H1 (cell line): Measurements from ENCODE around the gene GRM4. TPM values are rescaled to one million over a fixed set of nuclear protein-coding genes. Genes with fewer than 3 reads are reported as not detected.
"Not testable (repeated sequence)": the region's sequence is repeated elsewhere in the genome, so short reads cannot be mapped to it uniquely, and the experiment has no call there.

Experiments used
- CTCF ChIA-PET: fragments of 300-600 bp; sonication (Branson Sonifier 250); formaldehyde crosslinking; loops from one replicate; lab custom pipeline; 2021; ENCODE audit not compliant: partially characterized antibody; lab: Charles Lee
- POLR2A ChIA-PET: fragments of 300-600 bp; sonication (Branson Sonifier 250); formaldehyde crosslinking; loops from one replicate; lab custom pipeline; 2021; ENCODE audit warnings: inconsistent platforms; ENCODE audit not compliant: partially characterized antibody; lab: Charles Lee
- DNase-seq, 2 experiments: peaks; one replicate each; pipeline versions ENCODE4 v3.0.0 to v3.0.0-alpha.2; 2010 to 2022; ENCODE audit warnings: low spot score in 2 of 2, low read depth in 1 of 2, mixed read lengths in 1 of 2
- FAIRE-seq: peaks from 2 replicates; lab custom pipeline; 2011; peaks lifted over from hg19 to GRCh38; lab: Jason Lieb, UNC
- H2AFZ ChIP-seq: 2 replicates; pipeline ENCODE4 v1.8.1; 2012; ENCODE audit warnings: low read length, inconsistent platforms
- H2AK5ac ChIP-seq: 2 replicates; pipeline ENCODE4 v1.6.1; 2013; ENCODE audit warnings: low read depth, low read length
- H2BK120ac ChIP-seq: replicated peaks from 2 replicates; pipeline ENCODE3; 2013; ENCODE audit warnings: low read depth, low read length, inconsistent platforms
- H2BK12ac ChIP-seq: 2 replicates; pipeline ENCODE4 v1.6.1; 2013; ENCODE audit warnings: low read depth, low read length
- H2BK15ac ChIP-seq: 2 replicates; pipeline ENCODE4 v1.6.1; 2013; ENCODE audit warnings: low read length
- H2BK20ac ChIP-seq: 2 replicates; pipeline ENCODE4 v1.6.1; 2013; ENCODE audit warnings: low read length
- H2BK5ac ChIP-seq: 2 replicates; pipeline ENCODE4 v1.6.1; 2013; ENCODE audit warnings: low read depth, low read length
- H3K14ac ChIP-seq: 2 replicates; pipeline ENCODE4 v1.6.1; 2013; ENCODE audit warnings: inconsistent platforms; ENCODE audit not compliant: insufficient read length
- H3K18ac ChIP-seq: 2 replicates; pipeline ENCODE4 v1.6.1; 2013; ENCODE audit warnings: low read length; ENCODE audit errors: extremely low read depth
- H3K23ac ChIP-seq: 2 replicates; pipeline ENCODE4 v1.6.1; 2013; ENCODE audit warnings: inconsistent platforms; ENCODE audit not compliant: insufficient read length
- H3K23me2 ChIP-seq: 2 replicates; pipeline ENCODE4 v1.6.1; 2013; ENCODE audit warnings: low read depth, low read length
- H3K27ac ChIP-seq: 2 replicates; pipeline ENCODE4 v1.6.1; 2011; ENCODE audit warnings: low read depth, low read length, inconsistent platforms
- H3K27me3 ChIP-seq, 4 experiments: replicated peaks in 1 of 4; 1 replicate in 1 of 4; 2 replicates in 3 of 4; pipeline versions ENCODE4 v1.6.1 to v1.8.1; 2011 to 2013; ENCODE audit warnings: low read length in 3 of 4, mild to moderate bottlenecking in 3 of 4, inconsistent platforms in 2 of 4, mixed read lengths in 2 of 4, moderate library complexity in 1 of 4; ENCODE audit not compliant: control insufficient read depth in 3 of 4, insufficient read depth in 3 of 4; ENCODE audit errors: extremely low read depth in 1 of 4
- H3K36me3 ChIP-seq, 4 experiments: 2 replicates each; pipeline versions ENCODE4 v1.6.1 to v1.8.1; 2011 to 2013; ENCODE audit warnings: mild to moderate bottlenecking in 4 of 4, low read length in 3 of 4, moderate library complexity in 2 of 4, control low read depth in 1 of 4, inconsistent platforms in 1 of 4; ENCODE audit not compliant: insufficient read depth in 4 of 4, control insufficient read depth in 2 of 4
- H3K4ac ChIP-seq: replicated peaks from 2 replicates; pipeline ENCODE3; 2013; ENCODE audit warnings: low read length, low read depth, mixed read lengths, inconsistent platforms; ENCODE audit not compliant: insufficient read length
- H3K4me1 ChIP-seq, 4 experiments: replicated peaks in 1 of 4; 1 replicate in 1 of 4; 2 replicates in 3 of 4; pipeline versions ENCODE4 v1.6.1 to v1.8.1; 2011 to 2013; ENCODE audit warnings: low read length in 3 of 4, inconsistent platforms in 2 of 4, mixed read lengths in 1 of 4; ENCODE audit not compliant: insufficient read depth in 4 of 4, control insufficient read depth in 3 of 4
- H3K4me2 ChIP-seq, 2 experiments: 2 replicates each; pipeline versions ENCODE4 v1.6.1 to v1.8.1; 2011 to 2013; ENCODE audit warnings: low read depth in 2 of 2, low read length in 2 of 2, control low read depth in 1 of 2, inconsistent platforms in 1 of 2, mild to moderate bottlenecking in 1 of 2; ENCODE audit not compliant: insufficient read depth in 1 of 2
- H3K4me3 ChIP-seq, 4 experiments: fragments of 200-600, 300-600 bp in 1 of 4; sonication (generic), shearing (Covaris generic), sonication (Bioruptor Twin) in 1 of 4; 2 replicates each; pipeline versions ENCODE4 v1.5.1 to v1.8.1; 2011 to 2016; ENCODE audit warnings: low read length in 4 of 4, low read depth in 3 of 4, control low read depth in 2 of 4, inconsistent platforms in 2 of 4, mild to moderate bottlenecking in 2 of 4, mixed read lengths in 1 of 4, moderate library complexity in 1 of 4; ENCODE audit not compliant: insufficient read depth in 2 of 4; ENCODE audit errors: extremely low read depth in 1 of 4
- H3K56ac ChIP-seq: replicated peaks from 2 replicates; pipeline ENCODE3; 2013; ENCODE audit warnings: low read depth, mild to moderate bottlenecking, mixed read lengths, low read length, inconsistent platforms; ENCODE audit not compliant: insufficient read length
- H3K79me1 ChIP-seq: 2 replicates; pipeline ENCODE4 v1.6.1; 2013; ENCODE audit warnings: low read depth, low read length, control low read depth
- H3K79me2 ChIP-seq, 2 experiments: 2 replicates each; pipeline versions ENCODE4 v1.6.1 to v1.8.1; 2012 to 2013; ENCODE audit warnings: low read length in 2 of 2, mild to moderate bottlenecking in 2 of 2, inconsistent platforms in 1 of 2; ENCODE audit not compliant: insufficient read depth in 2 of 2, control insufficient read depth in 1 of 2
- H3K9ac ChIP-seq, 4 experiments: replicated peaks in 1 of 4; 1 replicate in 1 of 4; 2 replicates in 3 of 4; pipeline versions ENCODE4 v1.6.1 to v1.8.1; 2011 to 2013; ENCODE audit warnings: low read depth in 3 of 4, low read length in 3 of 4, control low read depth in 2 of 4, mild to moderate bottlenecking in 2 of 4, moderate library complexity in 2 of 4, inconsistent platforms in 1 of 4; ENCODE audit errors: extremely low read depth in 1 of 4
- H3K9me3 ChIP-seq, 2 experiments: 2 replicates each; pipeline versions ENCODE4 v1.6.1 to v1.8.1; 2012 to 2013; ENCODE audit warnings: mild to moderate bottlenecking in 2 of 2, moderate library complexity in 2 of 2, control low read depth in 1 of 2, inconsistent platforms in 1 of 2, low read depth in 1 of 2, low read length in 1 of 2, mixed read lengths in 1 of 2; ENCODE audit not compliant: insufficient read depth in 2 of 2
- H4K20me1 ChIP-seq, 2 experiments: replicated peaks in 1 of 2; 2 replicates each; pipeline versions ENCODE3 to v1.8.1; 2011 to 2013; ENCODE audit warnings: inconsistent platforms in 2 of 2, low read length in 2 of 2, mild to moderate bottlenecking in 1 of 2; ENCODE audit not compliant: insufficient read depth in 2 of 2, control insufficient read depth in 1 of 2
- H4K5ac ChIP-seq: 2 replicates; pipeline ENCODE4 v1.6.1; 2013; ENCODE audit warnings: low read length, low read depth, mixed read lengths, inconsistent platforms; ENCODE audit not compliant: insufficient read length
- H4K8ac ChIP-seq: 2 replicates; pipeline ENCODE4 v1.8.0; 2013; ENCODE audit warnings: mild to moderate bottlenecking, moderate library complexity, low read length, inconsistent platforms; ENCODE audit not compliant: insufficient read depth; ENCODE audit errors: extremely low read depth
- H4K91ac ChIP-seq: replicated peaks from 2 replicates; pipeline ENCODE3; 2013; ENCODE audit warnings: low read length, mixed read lengths, inconsistent platforms; ENCODE audit not compliant: insufficient read length
- ASH2L ChIP-seq: fragments of 200-600, 300-600 bp; sonication (generic); IDR thresholded peaks from one replicate; pipeline ENCODE4 v1.7.1; 2017; ENCODE audit warnings: low read length
- BCL11A ChIP-seq, 2 experiments: IDR thresholded peaks; one replicate each; pipeline ENCODE4 v1.6.1; 2011; ENCODE audit warnings: low read depth in 2 of 2, low read length in 2 of 2, mild to moderate bottlenecking in 2 of 2
- CBX8 ChIP-seq: fragments of 300-800, 300-1000 bp; sonication (generic); IDR thresholded peaks from 2 replicates; pipeline ENCODE4 v1.7.1; 2016; ENCODE audit warnings: low read depth, low read length, borderline replicate concordance
- CREB1 ChIP-seq: IDR thresholded peaks from 2 replicates; pipeline ENCODE4 v1.6.1; 2012; ENCODE audit warnings: inconsistent platforms
- EGR1 ChIP-seq: IDR thresholded peaks from 2 replicates; pipeline ENCODE4 v1.6.1; 2011; ENCODE audit warnings: low read depth, low read length, borderline replicate concordance
- POLR2A ChIP-seq, 2 experiments: IDR thresholded peaks; 1 replicate in 1 of 2; 2 replicates in 1 of 2; pipeline ENCODE4 v1.6.1; 2011; ENCODE audit warnings: low read depth in 2 of 2, low read length in 2 of 2, mild to moderate bottlenecking in 2 of 2; ENCODE audit errors: control extremely low read depth in 1 of 2
- RAD21 ChIP-seq, 2 experiments: IDR thresholded peaks in 1 of 2; conservative IDR thresholded peaks in 1 of 2; 2 replicates each; pipeline ENCODE4 v1.6.1; 2011; ENCODE audit warnings: low read depth in 2 of 2, low read length in 2 of 2, improper control_type of control experiment in 1 of 2, inconsistent platforms in 1 of 2, mild to moderate bottlenecking in 1 of 2, moderate library complexity in 1 of 2
- WGBS, 2 experiments: shearing (Covaris generic) in 1 of 2; methylation state at CpG; one replicate each; pipeline versions ENCODE4 v1.1.6 to v1.1.7; 2013 to 2015; ENCODE audit warnings: low lambda C conversion rate in 2 of 2, mixed read lengths in 2 of 2, inconsistent platforms in 1 of 2, low coverage in 1 of 2, missing lambda C conversion rate in 1 of 2; ENCODE audit not compliant: insufficient replicate concordance in 2 of 2, insufficient coverage in 1 of 2, insufficient read length in 1 of 2; ENCODE audit errors: extremely low coverage in 1 of 2, missing lambda C conversion rate in 1 of 2; 5-methylcytosine and 5-hydroxymethylcytosine counted together
- polyA plus RNA-seq, 7 experiments: library from polyadenylated mRNA; depleted of rRNA in 3 of 7; stranded (reverse) in 5 of 7; unstranded in 2 of 7; fragments of >200 nt in 5 of 7; fragments of 200-250 nt in 2 of 7; gene quantifications; 1 replicate in 5 of 7; 2 replicates in 1 of 7; 4 replicates in 1 of 7; pipeline versions ENCODE4 v1.2.1 to v1.2.3, GENCODE V29; 2011 to 2013; ENCODE audit warnings: missing spikeins in 2 of 7, mixed read lengths in 2 of 7
- total RNA-seq: library from RNA; stranded (reverse); fragmentation: NEBNext Ultra II Directional; extraction: Animal tissue kit (Norgen Biotek cat#: 25700); gene quantifications from 2 replicates; pipeline ENCODE4 v1.2.1, GENCODE V29; 2021
- TF ChIP-seq, protein P1 (sequence below), 3 experiments: IDR thresholded peaks; 1 replicate in 2 of 3; 2 replicates in 1 of 3; pipeline versions ENCODE4 v1.5.1 to v1.6.1; 2011; ENCODE audit warnings: low read length in 3 of 3, mild to moderate bottlenecking in 3 of 3, inconsistent platforms in 2 of 3, low read depth in 1 of 3, moderate library complexity in 1 of 3; ENCODE audit not compliant: insufficient read depth in 1 of 3; ENCODE audit errors: control extremely low read depth in 1 of 3

GRM4 gene
- total and polyA plus RNA-seq, 2 of the 8 experiments (the other 6 are each of a cell fraction or from before 2014, with no cell fraction given): 19.6 to 21.5 TPM

GRCh38 chr6:34017106-34017805 lies 128.6 kb downstream of the GRM4 start (continued):
- TF ChIP-seq, protein P1, sequence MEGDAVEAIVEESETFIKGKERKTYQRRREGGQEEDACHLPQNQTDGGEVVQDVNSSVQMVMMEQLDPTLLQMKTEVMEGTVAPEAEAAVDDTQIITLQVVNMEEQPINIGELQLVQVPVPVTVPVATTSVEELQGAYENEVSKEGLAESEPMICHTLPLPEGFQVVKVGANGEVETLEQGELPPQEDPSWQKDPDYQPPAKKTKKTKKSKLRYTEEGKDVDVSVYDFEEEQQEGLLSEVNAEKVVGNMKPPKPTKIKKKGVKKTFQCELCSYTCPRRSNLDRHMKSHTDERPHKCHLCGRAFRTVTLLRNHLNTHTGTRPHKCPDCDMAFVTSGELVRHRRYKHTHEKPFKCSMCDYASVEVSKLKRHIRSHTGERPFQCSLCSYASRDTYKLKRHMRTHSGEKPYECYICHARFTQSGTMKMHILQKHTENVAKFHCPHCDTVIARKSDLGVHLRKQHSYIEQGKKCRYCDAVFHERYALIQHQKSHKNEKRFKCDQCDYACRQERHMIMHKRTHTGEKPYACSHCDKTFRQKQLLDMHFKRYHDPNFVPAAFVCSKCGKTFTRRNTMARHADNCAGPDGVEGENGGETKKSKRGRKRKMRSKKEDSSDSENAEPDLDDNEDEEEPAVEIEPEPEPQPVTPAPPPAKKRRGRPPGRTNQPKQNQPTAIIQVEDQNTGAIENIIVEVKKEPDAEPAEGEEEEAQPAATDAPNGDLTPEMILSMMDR (IDR thresholded peaks at IDR 0.05; ENCODE audit: control extremely low read depth in 1 of 3, insufficient read depth in 1 of 3, low read depth in 1 of 3, low read length in 3 of 3): no peak
- TF ChIP-seq CBX8 (no peak), EGR1 (no peak), ASH2L (no peak), RAD21 (IDR thresholded peaks at IDR 0.05 in 1 of 2, conservative IDR thresholded peaks at IDR 0.05 in 1 of 2; ENCODE audit: low read depth in 2 of 2, low read length in 2 of 2) (no peak), CREB1 (no peak), POLR2A (IDR thresholded peaks at IDR 0.05; ENCODE audit: control extremely low read depth in 1 of 2, low read depth in 2 of 2, low read length in 2 of 2) (no peak), BCL11A (IDR thresholded peaks at IDR 0.05; ENCODE audit: low read depth in 2 of 2, low read length in 2 of 2) (no peak)

GRCh38 chr6:34016573-34016972 lies 129.3 kb downstream of the GRM4 start:
- H3K36me3 ChIP-seq, FAIRE-seq, H2AK5ac ChIP-seq, H4K8ac ChIP-seq, H3K23ac ChIP-seq, H3K4me1 ChIP-seq, H2BK5ac ChIP-seq, H3K79me2 ChIP-seq, H2AFZ ChIP-seq, H3K79me1 ChIP-seq, H3K9ac ChIP-seq, H3K23me2 ChIP-seq, H4K5ac ChIP-seq, H3K56ac ChIP-seq, H3K4me2 ChIP-seq, H3K27ac ChIP-seq, H2BK20ac ChIP-seq, H2BK120ac ChIP-seq, H3K4me3 ChIP-seq, H4K91ac ChIP-seq, H4K20me1 ChIP-seq, DNase-seq, H2BK12ac ChIP-seq, H3K14ac ChIP-seq, H3K4ac ChIP-seq, H3K18ac ChIP-seq, H2BK15ac ChIP-seq: not testable (repeated sequence)
- Histone ChIP-seq H3K9me3 (peaks cover 0 to 12% of the 10 kb centered on the region in 2 experiments; a peak in 2 of 4 replicates), H3K27me3 (peaks cover 5 to 31% (median 28%) of the 10 kb centered on the region in 4 experiments)
- 96% methylated on average over 3 of the region's 3 CpGs; no CpG with 5 or more reads in 1 of the 2 experiments for WGBS, 2 experiments
- ChIA-PET CTCF (interaction anchor here (0.9 to 16.1 kb wide), 7 partner anchors 10 to 247 kb away, joined by 3 to 234 read pairs (median 4); no protein-coding TSS in a partner anchor), POLR2A (interaction anchor here (2.7 kb wide), 1 partner anchor 14 kb away, joined by 8 read pairs; no protein-coding TSS in a partner anchor)
